Thymus (tissue), 14 donors: ENCODE data around the gene CHAF1A. TPM values are rescaled to one million over a fixed set of nuclear protein-coding genes. Genes with fewer than 3 reads are reported as not detected.
A peak's percentile ranks its signal among the peaks of the same experiment; 100 is the strongest.

Source experiments
- DNase-seq, 9 donors: peaks; one replicate each; pipeline ENCODE4 v3.0.0-alpha.2; 2013; ENCODE audit warnings: low spot score in 9 of 9, low read depth in 6 of 9, missing footprints in 1 of 9
- H3K27ac ChIP-seq, 2 donors: one replicate each; pipeline ENCODE4 v1.5.1; 2013; ENCODE audit warnings: control low read depth in 1 of 2, low read depth in 1 of 2, low read length in 1 of 2, mild to moderate bottlenecking in 1 of 2, moderate library complexity in 1 of 2
- H3K27me3 ChIP-seq, 2 donors: one replicate each; pipeline ENCODE4 v1.5.1; 2013; ENCODE audit warnings: low read length in 1 of 2; ENCODE audit not compliant: control insufficient read depth in 2 of 2, insufficient read depth in 1 of 2
- H3K36me3 ChIP-seq, 2 donors: one replicate each; pipeline ENCODE4 v1.5.1; 2013; ENCODE audit warnings: low read length in 1 of 2, mild to moderate bottlenecking in 1 of 2, moderate library complexity in 1 of 2; ENCODE audit not compliant: control insufficient read depth in 2 of 2, insufficient read depth in 2 of 2
- H3K4me1 ChIP-seq, 2 donors: one replicate each; pipeline ENCODE4 v1.5.1; 2013; ENCODE audit warnings: low read length in 2 of 2; ENCODE audit not compliant: control insufficient read depth in 2 of 2, insufficient read depth in 2 of 2
- H3K4me3 ChIP-seq, 2 donors: one replicate each; pipeline ENCODE4 v1.5.1; 2013; ENCODE audit warnings: low read length in 2 of 2, control low read depth in 1 of 2, mild to moderate bottlenecking in 1 of 2
- H3K9me3 ChIP-seq, 2 donors: one replicate each; pipeline ENCODE4 v1.5.1; 2013; ENCODE audit warnings: low read length in 1 of 2, mild to moderate bottlenecking in 1 of 2; ENCODE audit not compliant: control insufficient read depth in 2 of 2, insufficient read depth in 1 of 2
- WGBS: extraction: QIAGEN DNeasy Blood & Tissue Kit; methylation state at CpG from one replicate; pipeline ENCODE4 v1.1.7; 2013; 5-methylcytosine and 5-hydroxymethylcytosine counted together
- long read RNA-seq, 10 donors: transcript quantifications; one replicate each; lab custom pipeline, GENCODE V29; 2026
- polyA plus RNA-seq: library from polyadenylated mRNA; stranded (reverse); fragments of 200-250 nt; gene quantifications from one replicate; pipeline ENCODE4 v1.2.3, GENCODE V29; 2013
- total RNA-seq: library from RNA; stranded (reverse); fragments of 120-200 nt; gene quantifications from one replicate; pipeline ENCODE4 v1.2.4, GENCODE V29; 2013
- donor health status: healthy.

The CHAF1A gene
- total RNA-seq (19.5 TPM), polyA plus RNA-seq (3.5 TPM)
- long read RNA-seq, donor 1: 0 reads
- long read RNA-seq, donor 2, partial matches to known transcripts: 115 of 116 reads
- long read RNA-seq, donor 2, other reads (novel, unspliced or antisense): 0 of 116 reads
- long read RNA-seq, donor 3, transcript CHAF1A-201 (15 exons, 3,339 nt): major isoform, 5 of 49 reads
- long read RNA-seq, donor 3, partial matches to known transcripts: 44 of 49 reads
- long read RNA-seq, donor 3, other reads (novel, unspliced or antisense): 0 of 49 reads
- long read RNA-seq, donor 4, partial matches to known transcripts: 16 of 17 reads
- long read RNA-seq, donor 4, other reads (novel, unspliced or antisense): 0 of 17 reads
- long read RNA-seq, donor 5, partial matches to known transcripts: 26 of 61 reads
- long read RNA-seq, donor 5, other reads (novel, unspliced or antisense): 33 of 61 reads
- long read RNA-seq, donor 6, partial matches to known transcripts: 46 of 87 reads
- long read RNA-seq, donor 6, other reads (novel, unspliced or antisense): 41 of 87 reads
- long read RNA-seq, donor 7, partial matches to known transcripts: 10 of 10 reads
- long read RNA-seq, donor 7, other reads (novel, unspliced or antisense): 0 of 10 reads
- long read RNA-seq, donor 8, partial matches to known transcripts: 7 of 13 reads
- long read RNA-seq, donor 8, other reads (novel, unspliced or antisense): 6 of 13 reads
- long read RNA-seq, donor 9, partial matches to known transcripts: 18 of 18 reads
- long read RNA-seq, donor 9, other reads (novel, unspliced or antisense): 0 of 18 reads
- long read RNA-seq, donor 10, partial matches to known transcripts: 21 of 22 reads
- long read RNA-seq, donor 10, other reads (novel, unspliced or antisense): 0 of 22 reads

- H3K36me3 ChIP-seq: peaks cover 3 to 17% of the 10 kb centered on the region in 2 donors
- under 1% methylated on average over 83 of the region's 84 CpGs for WGBS
- no peaks in the 10 kb centered on the region for H3K27me3 ChIP-seq
- DNase-seq: peak; percentile 95 to 100 (median 99)
- H3K9me3 ChIP-seq: no peaks in the 10 kb centered on the region
- peak within 1 kb of the TSS; percentile 60 to 85 for H3K4me3 ChIP-seq
- peaks cover 25 to 33% of the 10 kb centered on the region in 2 donors for H3K4me1 ChIP-seq
- H3K27ac ChIP-seq: peak within 1 kb of the TSS; percentile 86 to 94
Observed at GRCh38 chr19:4402171-4403004, at the start of gene CHAF1A. TSS of gene CHAF1A (plus strand) at chr19:4402640. CDS start at chr19:4402763, 123 bp downstream.

GRCh38 chr19:4352701-4353121 lies 49.7 kb upstream of the CHAF1A start:
- Histone ChIP-seq H3K9me3 (no peaks in the 10 kb centered on the region), H3K27ac (no peak overlapping the region), H3K4me1 (no peaks in the 10 kb centered on the region), H3K36me3 (peaks cover 11 to 22% of the 10 kb centered on the region in 2 donors), H3K4me3 (no peak overlapping the region), H3K27me3 (no peaks in the 10 kb centered on the region)
- peak in 6 of 9 donors; percentile 39 to 70 (median 54) for DNase-seq
- 67% methylated on average over 9 of the region's 9 CpGs for WGBS

- Histone ChIP-seq H3K27ac (no peak overlapping the region), H3K27me3 (no peaks in the 10 kb centered on the region), H3K4me1 (no peaks in the 10 kb centered on the region), H3K4me3 (no peak overlapping the region), H3K36me3 (peaks cover 21 to 33% of the 10 kb centered on the region in 2 donors), H3K9me3 (no peaks in the 10 kb centered on the region)
- WGBS: 96% methylated on average over 12 of the region's 12 CpGs
- no peak for DNase-seq
Observed at GRCh38 chr19:4354282-4354681, 48.2 kb upstream of the CHAF1A start.

- no peaks in the 10 kb centered on the region for H3K27me3 ChIP-seq
- no peaks in the 10 kb centered on the region for H3K4me1 ChIP-seq
- no peak overlapping the region for H3K4me3 ChIP-seq
- 96% methylated on average over 17 of the region's 17 CpGs for WGBS
- no peak overlapping the region for H3K27ac ChIP-seq
- no peak for DNase-seq
- no peaks in the 10 kb centered on the region for H3K9me3 ChIP-seq
- peaks cover 24 to 38% of the 10 kb centered on the region in 2 donors for H3K36me3 ChIP-seq
Observed at GRCh38 chr19:4354897-4355296, 47.5 kb upstream of the CHAF1A start.

- peaks cover 44 to 58% of the 10 kb centered on the region in 2 donors for H3K36me3 ChIP-seq
- no peak overlapping the region for H3K27ac ChIP-seq
- H3K9me3 ChIP-seq: no peaks in the 10 kb centered on the region
- no peaks in the 10 kb centered on the region for H3K27me3 ChIP-seq
- no peak overlapping the region for H3K4me3 ChIP-seq
- DNase-seq: no peak
- WGBS: 95% methylated on average over 23 of the region's 23 CpGs
- no peaks in the 10 kb centered on the region for H3K4me1 ChIP-seq
Observed at GRCh38 chr19:4357095-4357797, 45.2 kb upstream of the CHAF1A start.

GRCh38 chr19:4357921-4358326 lies 44.5 kb upstream of the CHAF1A start:
- Histone ChIP-seq H3K4me1 (no peaks in the 10 kb centered on the region), H3K36me3 (peaks cover 51 to 65% of the 10 kb centered on the region in 2 donors), H3K9me3 (no peaks in the 10 kb centered on the region), H3K4me3 (no peak overlapping the region), H3K27me3 (no peaks in the 10 kb centered on the region), H3K27ac (no peak overlapping the region)
- 98% methylated on average over 16 of the region's 16 CpGs for WGBS
- no peak for DNase-seq

GRCh38 chr19:4358709-4359626 lies 43.5 kb upstream of the CHAF1A start:
- Histone ChIP-seq H3K27ac (no peak overlapping the region), H3K27me3 (no peaks in the 10 kb centered on the region), H3K36me3 (peaks cover 60 to 71% of the 10 kb centered on the region in 2 donors), H3K9me3 (no peaks in the 10 kb centered on the region), H3K4me3 (no peak overlapping the region), H3K4me1 (no peaks in the 10 kb centered on the region)
- WGBS: 98% methylated on average over 25 of the region's 25 CpGs
- no peak for DNase-seq
